Fibroblast of peridontal ligament (primary cell): ENCODE measurements around the gene LRMDA.
A peak's percentile ranks its signal among the peaks of the same experiment; 100 is the strongest.

Experiments used
- DNase-seq: peaks from one replicate; pipeline ENCODE4 v3.0.0-alpha.2; 2010; ENCODE audit errors: extremely low read depth

LRMDA gene

DNA sequence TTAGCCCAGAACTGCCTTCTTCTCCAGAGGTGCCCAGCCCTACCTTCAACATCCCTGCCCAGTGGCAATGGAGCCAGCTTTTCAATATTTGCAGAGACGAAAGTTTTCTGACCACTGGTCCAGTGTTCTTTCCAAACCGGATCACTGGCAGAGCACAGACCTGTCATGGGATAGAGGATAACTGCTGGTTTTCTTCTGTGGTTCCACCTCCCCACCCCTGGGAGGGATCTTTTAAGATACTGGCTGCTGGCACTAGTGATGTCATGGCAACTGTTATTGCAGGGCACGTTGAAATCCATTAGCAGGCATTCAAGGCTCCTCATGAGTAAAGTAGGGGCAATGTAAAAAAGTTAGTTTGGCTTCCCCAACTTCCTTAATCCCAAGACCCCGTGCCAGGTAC lies 387.1 kb downstream of the LRMDA start:
- no peak for DNase-seq

DNA sequence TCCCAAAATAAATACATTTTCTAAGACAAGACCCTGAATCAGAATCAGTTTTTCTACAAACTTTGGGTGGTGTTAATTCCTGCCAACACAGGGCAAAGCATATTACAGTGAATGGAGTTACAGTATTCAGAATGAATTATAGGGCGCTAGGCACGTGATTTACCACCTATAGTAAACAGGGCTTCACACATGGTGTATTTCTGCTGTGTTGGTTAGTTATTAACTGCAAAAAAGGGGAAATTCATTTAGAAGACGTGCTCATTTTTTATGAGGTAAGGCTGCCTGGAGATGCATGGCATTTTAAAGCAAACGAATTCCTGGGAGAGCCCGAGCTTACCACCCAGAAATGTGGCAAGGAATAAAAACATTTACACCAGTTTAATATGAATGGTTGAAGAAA lies 393.8 kb downstream of the LRMDA start:
- no peak for DNase-seq

DNA sequence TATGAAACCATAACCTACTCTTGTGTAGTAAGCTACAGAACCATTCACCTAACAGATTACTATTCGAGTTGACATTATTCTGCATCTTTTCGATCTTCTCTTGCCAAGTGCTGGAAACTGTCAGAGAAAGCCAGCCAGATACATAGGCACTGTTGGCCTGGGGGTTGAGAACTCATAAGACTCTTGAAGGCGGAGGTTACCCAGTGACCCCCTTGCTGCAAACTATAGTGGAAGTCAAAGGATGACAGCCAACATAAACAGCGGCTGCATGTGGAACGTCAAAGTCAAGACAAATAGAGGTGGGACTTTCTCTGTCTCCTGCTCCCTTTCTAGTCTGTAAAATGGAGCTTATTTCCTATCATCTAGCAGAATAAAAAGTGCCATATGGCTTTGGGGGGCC lies 394.2 kb downstream of the LRMDA start:
- no peak for DNase-seq

GRCh38 chr10:75826846-75827245 lies 395.4 kb downstream of the LRMDA start:
- DNase-seq = no peak

DNA sequence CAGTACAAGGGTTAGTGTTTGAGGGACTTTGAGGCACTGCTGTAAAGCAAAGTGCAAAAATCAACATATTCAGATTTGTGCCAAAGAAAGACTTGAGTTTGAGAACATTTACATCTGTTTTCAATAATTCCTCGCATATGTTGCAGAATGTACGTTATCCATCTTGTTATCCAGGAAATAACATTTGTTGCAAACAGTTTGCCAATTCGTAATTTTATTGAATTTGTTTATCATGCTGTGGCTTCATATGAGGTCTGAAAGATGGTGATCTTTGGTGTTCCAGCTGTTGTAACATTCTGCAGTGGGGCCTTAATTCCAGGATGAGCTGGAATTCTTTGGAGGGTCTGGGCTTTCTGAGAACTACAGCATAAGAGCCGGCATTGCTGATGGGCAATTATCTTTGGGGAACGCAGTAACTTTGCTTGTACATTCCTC lies 396.2 kb downstream of the LRMDA start:
- peak; percentile 53 for DNase-seq

DNA sequence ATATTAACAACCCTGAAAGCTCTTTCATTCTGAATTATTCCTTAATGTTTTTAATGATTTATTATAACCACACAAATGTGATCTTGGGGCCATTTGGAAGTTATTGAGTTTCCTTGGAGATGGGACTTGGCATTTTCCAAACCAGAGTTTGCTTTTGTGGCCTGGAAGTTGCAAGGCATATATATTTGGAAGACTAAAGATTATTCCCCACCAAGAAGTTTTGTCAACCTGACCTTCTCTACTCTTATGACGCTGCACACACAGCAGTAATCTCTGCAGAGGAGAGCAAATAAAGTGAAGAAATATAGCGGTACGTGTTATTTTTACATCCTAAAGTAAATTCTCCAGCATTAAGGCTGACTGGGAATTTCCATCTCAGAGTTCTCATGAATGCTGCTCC lies 397.0 kb downstream of the LRMDA start:
- DNase-seq = no peak

DNA sequence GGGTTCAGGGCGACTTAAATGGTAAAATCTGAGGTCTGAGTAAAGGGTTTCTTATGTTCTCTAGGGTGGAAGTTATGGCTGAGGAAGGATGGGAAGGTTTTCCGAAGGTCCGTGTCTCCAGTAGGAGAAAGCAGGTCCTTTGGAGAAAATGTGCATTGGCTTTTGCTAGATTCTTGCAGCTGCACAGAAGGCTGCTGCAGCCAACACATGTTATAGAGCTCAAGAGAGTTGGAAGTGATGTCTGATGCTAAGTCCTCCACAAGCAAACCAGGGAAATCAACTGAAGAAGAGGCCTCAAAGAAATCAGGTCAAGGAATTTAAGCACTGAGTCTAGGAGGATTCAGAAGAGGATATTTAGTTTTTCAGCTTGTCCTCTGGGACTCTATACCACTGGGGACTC lies 404.6 kb downstream of the LRMDA start:
- DNase-seq = no peak

- DNase-seq = no peak
These were observed 407.1 kb downstream of the LRMDA start for GRCh38 chr10:75838486-75838885.

- no peak for DNase-seq
These were observed 407.6 kb downstream of the LRMDA start for GRCh38 chr10:75839020-75839419.

- DNase-seq = no peak
These were observed 409.8 kb downstream of the LRMDA start for GRCh38 chr10:75841266-75841665.

DNA sequence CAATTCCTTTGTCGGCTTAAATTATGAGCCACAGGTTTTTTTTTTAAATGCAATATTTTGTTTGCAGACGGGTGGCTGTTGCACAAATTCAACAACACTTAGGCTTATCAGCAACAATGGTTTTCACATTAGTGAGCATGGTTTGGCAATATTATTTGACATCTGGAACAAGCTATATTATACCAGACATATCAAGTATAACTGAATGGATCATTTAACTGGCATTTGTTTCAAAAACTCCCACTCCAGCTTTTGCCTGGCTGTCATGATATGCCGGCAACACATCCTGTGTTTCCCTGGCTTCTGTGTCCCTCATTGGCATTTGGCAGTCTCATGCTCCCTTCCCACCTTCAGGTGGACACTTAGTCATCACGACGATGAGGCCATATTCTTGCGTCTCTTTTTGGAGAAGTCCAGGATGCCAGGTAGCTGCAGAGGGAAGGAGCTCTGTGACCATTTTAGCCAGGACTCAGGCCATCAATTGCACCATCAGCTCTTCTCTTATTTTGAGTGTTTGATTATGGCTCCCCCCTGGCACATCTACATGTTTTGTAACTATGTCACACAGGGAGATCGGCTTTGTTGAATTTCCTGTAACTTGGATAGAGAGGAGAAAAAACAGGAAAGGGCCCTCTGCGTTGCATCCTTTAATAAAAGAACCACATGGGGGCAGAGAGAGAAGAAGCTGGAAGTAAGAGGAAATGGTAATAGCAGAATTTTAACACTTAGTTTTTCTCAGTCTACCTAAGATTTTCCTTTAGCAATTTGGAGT lies 413.9 kb downstream of the LRMDA start:
- no peak for DNase-seq

GRCh38 chr10:75847477-75847876 lies 416.1 kb downstream of the LRMDA start:
- DNase-seq = no peak

- DNase-seq = no peak
These were observed 420.3 kb downstream of the LRMDA start for GRCh38 chr10:75851580-75852345.

GRCh38 chr10:75852851-75853484 lies 421.5 kb downstream of the LRMDA start:
- DNase-seq = no peak

DNA sequence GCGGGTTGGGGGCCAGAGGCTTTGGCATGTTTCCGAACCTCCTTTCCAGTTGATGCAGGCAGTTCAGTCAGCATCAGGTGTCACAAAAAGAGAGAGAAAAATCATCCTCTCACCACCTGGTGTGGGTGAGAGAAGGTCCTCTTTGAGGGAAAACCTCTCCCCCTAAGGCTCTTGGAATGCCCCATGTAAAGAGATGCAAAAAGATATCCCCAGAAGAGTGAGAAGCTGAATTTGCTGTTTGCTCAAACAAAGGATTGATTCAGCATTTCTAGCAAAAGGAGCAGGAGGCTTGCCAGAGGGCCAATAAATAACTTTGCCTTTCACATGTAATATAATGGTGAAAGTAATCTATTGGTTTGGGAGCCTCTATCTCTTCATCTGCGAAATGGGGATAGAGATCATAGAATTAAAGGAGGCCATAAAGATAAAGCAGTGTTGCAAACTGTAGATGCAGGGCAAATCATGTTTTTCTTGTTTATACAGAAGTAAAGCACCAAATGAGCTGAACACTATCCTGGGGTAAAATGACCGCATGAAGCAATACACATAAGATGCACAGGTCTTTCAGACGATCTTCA lies 425.9 kb downstream of the LRMDA start:
- no peak for DNase-seq

GRCh38 chr10:75857896-75858295 lies 426.5 kb downstream of the LRMDA start:
- no peak for DNase-seq

DNA sequence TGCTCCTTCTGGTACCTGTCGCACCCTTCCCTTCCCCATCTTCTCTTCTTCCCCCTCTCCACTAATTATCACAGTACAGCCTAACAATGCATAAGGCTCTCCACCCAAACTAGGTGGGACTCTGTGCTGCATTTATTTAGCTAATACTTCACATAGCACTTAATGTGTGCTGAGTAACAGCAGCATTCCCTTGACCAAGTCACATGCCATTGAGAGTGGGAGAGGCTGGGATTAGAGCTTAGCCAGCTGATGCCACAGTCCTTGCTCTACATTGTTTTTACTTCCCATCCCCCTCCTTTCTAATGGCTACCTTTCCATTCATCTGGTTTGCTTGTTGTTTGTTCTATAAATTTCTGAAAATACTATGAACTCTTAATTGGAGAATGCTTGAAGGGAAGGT lies 426.9 kb downstream of the LRMDA start:
- DNase-seq = no peak

DNA sequence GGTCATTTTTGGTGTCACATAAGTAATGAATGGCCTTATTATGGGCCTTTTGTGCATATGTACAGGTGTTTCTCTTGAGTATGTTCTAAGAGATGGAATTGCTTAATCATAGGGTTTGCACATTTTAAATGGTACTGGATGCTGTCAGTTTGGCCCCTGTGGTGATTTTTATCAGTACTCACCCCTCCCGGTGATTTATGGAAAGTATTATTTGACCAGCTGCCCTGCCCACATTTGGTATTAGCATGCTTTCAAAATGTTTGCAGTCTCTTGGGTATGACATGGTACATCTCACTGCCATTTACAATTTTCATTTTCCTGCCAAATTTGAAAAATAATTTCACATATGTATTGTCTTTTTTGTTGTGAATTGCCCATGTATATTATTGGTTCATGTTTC lies 427.7 kb downstream of the LRMDA start:
- no peak for DNase-seq

DNA sequence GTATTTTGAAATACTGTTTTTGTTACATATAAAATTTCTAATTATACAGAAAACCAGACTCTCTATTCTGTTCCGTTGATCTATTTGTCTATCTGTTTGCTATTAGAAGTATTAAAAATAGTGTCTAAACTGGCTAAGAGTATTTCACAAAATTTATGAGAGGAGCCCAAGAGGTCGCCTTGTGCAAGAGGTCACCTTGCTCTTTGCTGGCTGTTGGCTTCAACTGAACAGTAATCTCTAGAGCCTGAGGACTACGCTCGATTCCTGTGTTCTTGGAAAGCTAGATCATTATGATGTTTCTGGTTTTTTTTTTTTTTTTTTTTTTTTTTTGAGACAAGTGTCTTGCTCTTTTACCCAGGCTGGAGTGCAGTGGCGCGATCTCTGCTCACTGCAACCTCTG lies 428.6 kb downstream of the LRMDA start:
- no peak for DNase-seq

DNA sequence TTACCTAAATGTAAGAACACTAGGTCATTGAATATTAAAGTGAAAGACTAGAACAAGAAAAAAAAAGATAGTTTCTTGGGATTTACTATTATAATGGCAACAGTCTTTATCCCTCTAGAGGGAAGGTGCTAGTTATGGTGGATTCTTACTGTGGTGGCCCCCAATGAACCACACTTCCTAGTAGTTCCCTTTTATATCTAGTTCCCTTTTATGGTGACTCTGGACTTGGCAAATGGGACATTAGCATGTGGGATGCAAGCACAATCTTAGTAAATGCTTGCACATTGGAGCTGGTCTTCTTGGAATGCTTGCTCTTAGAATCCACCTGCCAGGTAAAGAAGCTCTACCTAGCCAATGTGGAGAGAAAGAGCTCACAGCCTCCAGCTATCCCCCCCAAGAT lies 430.2 kb downstream of the LRMDA start:
- DNase-seq = no peak

DNA sequence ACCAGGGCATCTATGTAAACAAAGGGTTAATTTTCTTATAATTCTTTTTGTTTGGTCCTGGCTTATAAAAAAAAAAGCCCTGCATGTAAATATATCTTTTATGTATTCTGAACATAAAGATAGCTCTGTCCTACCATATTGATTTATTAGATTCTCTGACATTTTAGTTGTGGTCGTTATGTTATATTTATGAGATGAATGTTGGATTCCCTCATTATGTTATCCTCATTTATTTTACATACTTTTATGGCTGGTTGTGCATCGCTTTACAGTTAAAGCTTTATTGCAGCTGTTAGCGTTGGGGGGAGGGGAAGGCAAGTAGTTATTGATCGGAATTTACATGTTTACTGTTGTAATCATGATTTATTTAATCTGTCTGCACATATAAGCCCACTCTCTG lies 431.5 kb downstream of the LRMDA start:
- DNase-seq = no peak

GRCh38 chr10:75864717-75865116 lies 433.3 kb downstream of the LRMDA start:
- no peak for DNase-seq
